HG03066 (cell line): ENCODE results near the gene TSPAN13.

ENCODE experiments used
- ATAC-seq: cut with Tn5 transposase; IDR thresholded peaks from one replicate; pipeline ENCODE4 v1.9.1; 2021; ENCODE audit warnings: low read depth; ENCODE audit not compliant: unreplicated experiment

TSPAN13 gene

DNA sequence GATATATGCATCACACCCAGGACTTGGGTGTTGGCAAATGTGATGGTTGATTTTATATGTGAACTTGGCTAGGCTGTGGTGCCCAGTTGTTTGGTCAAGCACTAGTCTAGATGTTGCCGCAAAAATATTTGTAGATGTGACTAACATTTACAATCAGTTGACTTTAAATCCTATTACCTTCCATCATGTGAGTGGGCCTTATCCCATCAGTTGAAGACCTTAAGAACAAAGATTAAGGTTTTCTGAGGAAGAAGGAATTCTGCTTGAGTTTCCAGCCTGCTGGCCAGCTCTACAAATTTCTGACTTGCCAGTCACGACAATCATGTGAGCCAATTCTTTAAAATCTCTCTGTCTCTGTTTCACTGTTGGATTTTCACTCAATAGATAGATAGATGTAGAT lies 20.3 kb downstream of the TSPAN13 start:
- no peak for ATAC-seq

DNA sequence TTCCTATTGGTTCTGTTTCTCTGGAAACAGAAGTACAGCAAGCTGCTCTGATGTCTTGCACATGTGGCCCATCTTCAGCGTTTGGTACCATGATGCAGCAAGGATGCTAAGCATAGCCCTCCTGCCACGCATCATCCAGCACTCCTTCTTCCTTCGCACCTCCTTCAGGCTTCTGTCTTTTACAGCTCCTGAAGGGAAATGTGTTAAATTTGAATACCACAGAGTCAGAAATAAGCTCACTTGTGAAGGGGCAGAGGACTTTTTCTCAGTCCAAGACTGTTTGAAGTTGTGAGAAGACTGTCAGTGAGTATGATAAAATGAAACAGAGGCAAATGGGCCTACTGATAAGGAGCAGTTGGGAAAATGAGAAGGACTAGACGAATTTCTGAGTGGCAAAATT lies 20.7 kb downstream of the TSPAN13 start:
- no peak for ATAC-seq

DNA sequence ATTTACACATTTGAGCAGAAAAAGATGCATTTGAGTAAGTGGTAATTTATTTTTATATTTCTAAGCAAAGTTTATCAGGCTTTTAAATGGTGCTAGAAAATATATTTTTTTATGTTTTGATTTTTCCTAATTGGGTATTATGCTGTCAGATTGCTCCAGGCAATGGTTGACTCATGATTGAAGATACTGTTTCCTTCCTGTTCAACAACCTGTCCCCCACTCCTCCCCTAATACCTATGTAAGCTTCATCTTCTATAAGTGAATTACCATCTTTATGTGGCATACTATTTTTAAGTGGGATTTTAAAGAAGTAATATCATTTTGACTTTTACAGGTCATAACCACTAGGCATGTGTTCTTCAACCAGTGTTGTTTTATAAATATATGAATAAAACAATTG lies 21.4 kb downstream of the TSPAN13 start:
- ATAC-seq: no peak

DNA sequence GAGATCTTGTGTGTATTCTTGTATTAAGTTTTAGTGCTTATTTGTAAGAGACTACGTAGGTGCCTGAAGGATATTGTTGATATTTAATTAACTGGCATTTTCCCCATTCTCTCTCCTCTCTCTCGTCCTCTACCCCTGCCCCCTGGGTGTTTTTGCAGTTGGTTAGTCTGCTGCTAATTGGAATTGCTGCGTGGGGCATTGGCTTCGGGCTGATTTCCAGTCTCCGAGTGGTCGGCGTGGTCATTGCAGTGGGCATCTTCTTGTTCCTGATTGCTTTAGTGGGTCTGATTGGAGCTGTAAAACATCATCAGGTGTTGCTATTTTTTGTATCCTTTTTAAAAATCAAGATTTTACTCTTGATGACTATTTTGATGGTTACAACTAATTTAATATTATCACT lies 22.5 kb downstream of the TSPAN13 start:
- no peak for ATAC-seq

DNA sequence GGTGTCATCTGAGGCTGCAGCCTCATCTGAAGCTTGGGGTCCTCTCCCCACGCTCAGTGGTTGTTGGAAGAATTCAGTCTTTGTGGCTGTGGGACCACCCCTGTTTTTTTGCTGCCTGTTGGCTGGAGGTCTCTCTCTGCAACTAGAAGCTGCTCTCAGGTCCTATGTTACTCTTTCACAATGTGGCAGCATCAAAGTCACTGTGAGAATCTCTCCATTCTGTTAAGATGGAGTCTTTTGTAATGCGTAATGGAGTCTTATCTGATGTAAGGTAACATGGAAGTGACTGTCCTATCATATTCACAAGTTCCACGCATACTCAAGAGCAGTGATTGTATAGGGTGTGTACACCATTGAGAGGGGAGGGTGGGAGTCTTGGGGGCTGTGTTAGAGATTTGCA lies 24.9 kb downstream of the TSPAN13 start:
- ATAC-seq: no peak

DNA sequence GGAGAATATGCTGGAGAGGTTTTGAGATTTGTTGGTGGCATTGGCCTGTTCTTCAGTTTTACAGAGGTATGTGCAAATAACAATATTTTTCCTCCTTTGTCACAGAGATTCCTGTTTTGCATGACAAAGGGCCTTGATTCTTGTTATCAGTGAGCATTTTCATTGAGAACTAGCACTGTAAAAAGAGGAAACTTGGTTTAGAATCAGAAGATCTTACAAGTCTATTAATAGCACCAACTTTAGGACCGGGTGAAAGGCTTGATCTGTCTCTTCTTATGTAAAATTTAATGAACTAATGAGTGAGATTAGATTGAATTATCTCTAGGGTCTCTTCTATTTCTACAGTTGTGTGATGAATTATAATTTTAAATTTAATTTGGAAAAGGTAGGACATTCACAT lies 25.5 kb downstream of the TSPAN13 start:
- ATAC-seq: no peak

DNA sequence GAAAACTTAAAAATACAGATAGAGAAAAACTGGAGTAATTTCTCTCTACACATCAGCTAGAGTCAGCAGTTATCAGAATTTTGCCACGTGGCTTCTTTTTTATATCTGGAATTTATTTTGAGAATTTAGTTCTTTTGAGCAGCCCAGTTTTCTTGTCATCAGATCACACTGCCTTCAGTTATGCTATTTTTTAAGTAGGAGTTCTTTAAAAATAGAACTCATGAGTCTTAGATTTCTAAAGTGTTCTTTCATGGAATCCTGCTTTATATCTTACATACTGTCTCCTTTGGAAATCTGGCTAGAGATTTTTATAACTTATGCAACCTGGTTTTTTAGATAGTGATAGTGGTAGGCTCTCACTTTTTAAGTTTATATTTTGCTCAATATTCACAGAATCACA lies 27.0 kb downstream of the TSPAN13 start:
- no peak for ATAC-seq

DNA sequence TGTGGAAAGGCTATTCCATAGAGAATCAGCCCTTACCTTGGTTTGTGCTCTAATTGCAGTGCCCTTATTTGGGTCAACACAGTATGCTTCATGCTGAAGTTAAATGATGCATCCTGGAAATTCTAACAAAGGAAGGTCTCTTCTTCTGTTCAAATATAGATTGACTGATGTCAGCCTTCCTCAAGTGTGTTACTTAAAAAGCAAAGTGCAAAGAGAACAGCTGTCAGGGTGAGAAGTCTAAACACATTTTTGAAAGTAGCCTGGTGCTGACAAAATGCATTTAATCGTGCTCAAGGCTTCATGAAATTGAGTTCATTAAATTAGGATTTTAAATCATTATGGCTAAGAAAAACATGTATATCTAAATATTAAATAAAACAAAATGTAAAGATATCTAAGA lies 31.8 kb downstream of the TSPAN13 start:
- ATAC-seq: no peak

DNA sequence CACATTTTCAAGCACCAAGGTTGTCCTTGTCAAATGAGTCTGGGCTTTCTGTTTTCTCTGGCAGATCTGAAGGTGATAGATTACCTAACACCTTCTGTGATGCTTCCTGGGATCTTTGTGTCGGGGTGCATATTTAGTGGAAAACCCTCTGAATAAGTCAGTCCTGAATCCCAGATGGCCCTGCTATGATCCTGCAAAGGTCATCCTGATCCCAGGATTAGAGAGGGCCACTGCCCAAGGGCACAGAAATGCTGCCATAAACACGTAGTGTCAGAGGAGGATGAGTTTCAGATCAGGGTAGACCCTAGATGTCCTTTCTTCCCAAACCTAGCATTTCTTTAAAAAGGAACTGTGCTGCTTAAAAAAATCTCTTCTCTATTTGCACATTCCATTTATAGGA lies 32.3 kb downstream of the TSPAN13 start:
- ATAC-seq: no peak

DNA sequence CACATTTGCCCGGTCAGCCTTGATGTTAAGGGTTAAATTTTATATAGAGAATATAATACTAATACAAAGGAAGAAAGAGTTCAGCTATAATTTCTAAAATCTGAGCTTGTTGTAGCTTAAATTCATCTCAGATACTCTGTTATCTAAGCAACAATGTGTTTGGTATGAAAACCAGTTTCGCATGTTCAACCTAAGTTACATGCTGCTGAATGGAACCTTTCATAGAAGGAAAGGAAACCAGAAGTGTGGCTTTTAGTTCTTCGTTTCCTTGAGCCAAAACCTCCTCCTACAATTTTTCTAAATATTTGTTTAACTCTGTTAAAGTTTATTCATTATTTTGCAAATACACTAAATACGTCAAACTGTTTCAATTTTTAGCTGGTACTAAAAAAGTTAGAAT lies 32.7 kb downstream of the TSPAN13 start:
- no peak for ATAC-seq

DNA sequence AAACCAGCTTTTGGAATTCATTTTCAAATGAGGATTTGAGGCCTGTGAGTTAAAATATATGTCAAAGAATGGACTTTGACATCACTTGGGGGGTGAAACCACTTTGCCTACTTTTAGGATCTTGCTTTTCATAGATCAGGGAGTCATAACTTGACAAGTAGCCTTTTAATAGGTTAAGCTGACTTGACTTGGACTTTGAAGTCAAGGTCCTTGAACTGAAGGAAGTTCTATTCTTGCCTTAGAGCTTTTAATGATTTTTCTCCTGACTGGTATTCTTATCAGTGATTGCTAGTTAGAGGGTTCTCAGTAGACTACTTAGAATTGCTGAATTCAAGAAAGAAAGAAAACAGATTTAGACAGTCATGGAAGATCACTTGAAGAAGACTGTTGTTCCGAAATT lies 33.6 kb downstream of the TSPAN13 start:
- no peak for ATAC-seq

DNA sequence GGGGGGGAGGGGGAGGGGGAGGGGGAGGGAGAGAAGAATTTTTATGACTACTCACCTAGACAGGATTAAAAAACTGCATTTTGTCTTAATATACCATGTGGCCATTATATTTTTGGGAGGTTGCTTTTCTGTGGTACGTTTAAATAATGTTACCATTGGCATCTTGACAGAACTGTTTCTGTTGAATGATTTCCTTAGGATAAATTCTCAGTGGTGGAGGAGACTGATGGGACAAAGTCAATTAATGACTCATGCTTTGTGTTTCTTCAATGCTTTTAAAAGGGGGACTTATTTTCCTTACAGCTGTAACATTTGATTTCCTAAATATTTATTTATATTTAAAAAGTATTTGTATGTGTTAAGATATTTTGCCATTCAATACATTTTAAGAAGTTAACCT lies 37.5 kb downstream of the TSPAN13 start:
- ATAC-seq: no peak

DNA sequence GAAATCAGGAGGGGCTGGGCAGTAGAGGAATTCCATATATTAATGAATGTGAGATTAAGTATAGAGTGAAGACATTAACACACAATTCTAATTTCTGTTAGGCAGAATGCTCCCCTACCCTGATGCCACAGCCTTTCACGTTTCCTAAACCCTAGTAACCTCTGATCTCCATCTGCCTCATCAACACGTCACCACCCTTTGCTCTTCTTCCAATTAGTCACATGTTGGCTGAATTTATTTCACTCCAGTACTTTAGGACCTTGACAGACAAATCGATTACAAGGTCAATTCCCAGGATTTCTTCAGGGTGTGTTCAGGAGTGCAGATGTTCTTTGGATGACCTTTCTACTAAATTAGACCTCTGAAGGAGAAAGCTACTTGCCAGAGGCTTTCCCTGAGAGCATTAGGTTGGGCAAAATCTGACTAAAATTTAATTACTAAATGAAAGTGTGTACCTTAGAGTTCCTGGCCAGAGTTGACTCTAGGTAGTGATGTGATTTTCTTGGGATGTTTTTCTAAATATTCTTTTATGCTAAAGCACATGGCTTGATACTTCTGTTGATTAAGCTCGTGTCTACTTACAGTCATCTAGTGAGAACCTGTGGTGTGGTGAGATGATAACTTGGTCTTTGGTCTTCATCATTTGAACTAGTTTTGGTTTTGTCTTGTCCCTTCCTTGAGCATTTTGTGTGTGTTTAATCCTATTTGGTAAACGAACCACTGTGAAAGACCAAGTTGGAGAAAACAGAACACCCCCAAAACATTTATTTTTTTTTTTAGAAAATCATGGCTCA lies 38.5 kb downstream of the TSPAN13 start:
- ATAC-seq: no peak

DNA sequence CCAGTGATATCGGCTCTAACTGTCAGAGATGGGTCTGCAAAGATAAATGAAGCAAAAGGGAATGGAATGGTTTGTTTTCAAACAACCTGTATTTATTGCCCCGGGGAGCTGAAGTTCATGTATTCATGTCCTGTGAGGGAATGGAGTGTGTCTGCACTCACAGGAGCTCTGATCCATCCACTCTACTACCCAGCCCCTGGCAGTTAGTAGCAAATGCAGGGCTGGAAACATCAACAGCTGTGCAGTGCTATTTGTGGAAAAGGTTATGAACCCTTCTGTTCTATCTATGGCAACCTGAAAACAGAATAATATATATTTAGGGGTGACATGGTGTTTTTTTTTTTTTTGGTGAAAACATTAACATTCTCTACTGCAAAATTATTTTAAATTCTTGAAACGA lies 41.4 kb downstream of the TSPAN13 start:
- ATAC-seq: no peak

DNA sequence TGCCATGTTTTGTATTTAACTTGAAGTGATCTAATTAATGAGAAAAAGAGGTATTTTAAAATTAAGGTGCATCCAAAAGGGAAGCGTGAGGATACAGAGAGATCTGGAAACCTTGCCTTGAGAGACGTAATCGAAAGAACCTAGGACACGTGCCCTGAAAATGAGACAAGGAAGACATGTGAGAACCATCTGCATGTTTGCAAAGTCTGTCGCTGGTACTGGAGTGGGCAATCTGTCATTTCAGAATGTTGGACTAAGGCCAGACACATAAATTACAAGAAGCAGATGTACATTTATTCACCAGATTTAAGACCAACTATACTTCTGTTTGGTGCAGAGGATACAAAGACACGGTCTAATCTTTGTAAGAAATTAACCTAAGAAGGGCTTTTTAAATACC lies 42.1 kb downstream of the TSPAN13 start:
- ATAC-seq: no peak

DNA sequence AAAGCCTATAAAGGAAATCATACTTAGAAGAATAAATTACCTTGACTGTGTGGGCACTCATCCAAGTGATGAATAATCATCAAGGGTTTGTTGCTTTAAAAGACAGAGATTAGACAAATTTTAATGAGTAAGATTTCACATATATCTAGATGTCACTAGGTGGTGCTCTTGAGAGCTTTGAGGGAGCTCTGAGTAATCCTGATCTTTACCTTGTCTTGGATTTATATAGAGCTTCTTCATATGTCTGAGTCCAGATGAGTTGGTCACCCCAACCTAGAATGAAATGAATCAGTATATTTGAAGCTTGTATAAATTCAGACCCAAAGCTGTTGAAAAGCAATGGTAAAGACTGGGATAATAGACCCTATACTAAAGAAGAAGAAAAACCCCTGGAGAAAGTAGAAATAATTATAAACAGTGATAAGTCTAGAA lies 47.6 kb downstream of the TSPAN13 start:
- no peak for ATAC-seq

DNA sequence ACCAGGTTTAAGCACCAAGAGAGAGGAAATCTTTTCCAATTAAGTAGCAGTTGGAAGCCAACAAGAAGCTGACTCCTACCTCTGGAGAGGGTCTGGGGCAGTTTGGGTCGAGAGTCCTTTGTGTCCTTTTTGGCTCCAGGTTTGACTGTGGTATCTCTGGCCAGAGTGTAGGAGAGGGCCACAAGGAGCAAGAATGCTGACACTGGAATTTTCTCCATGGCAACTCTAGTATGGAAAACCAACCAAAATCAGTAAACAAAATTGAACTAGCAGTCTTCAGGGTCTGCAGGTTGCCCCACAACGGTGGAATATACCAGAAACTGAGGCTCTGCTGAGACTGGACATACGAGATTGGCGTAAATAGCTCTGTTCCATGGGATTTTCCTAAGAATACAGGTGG lies 48.0 kb downstream of the TSPAN13 start:
- ATAC-seq: no peak

DNA sequence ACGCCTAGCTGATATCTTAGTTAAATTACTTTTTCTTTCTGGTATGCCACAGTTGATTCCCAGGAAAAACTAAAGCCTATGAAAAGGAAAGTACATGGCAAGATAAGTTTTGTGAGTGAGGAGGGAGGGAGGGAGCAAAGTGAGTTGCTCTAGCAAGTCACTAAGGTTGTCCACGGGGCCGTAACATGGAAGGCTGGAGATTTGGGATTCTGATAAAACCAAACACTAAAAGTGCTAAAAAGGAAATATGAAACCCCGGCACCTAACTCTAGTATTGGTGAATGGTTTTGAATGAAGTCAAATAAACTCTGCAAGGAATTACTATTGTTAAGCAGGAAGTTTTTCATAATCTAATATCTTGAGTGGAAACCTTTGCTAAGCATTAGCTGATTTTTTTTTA lies 49.6 kb downstream of the TSPAN13 start:
- ATAC-seq: no peak

DNA sequence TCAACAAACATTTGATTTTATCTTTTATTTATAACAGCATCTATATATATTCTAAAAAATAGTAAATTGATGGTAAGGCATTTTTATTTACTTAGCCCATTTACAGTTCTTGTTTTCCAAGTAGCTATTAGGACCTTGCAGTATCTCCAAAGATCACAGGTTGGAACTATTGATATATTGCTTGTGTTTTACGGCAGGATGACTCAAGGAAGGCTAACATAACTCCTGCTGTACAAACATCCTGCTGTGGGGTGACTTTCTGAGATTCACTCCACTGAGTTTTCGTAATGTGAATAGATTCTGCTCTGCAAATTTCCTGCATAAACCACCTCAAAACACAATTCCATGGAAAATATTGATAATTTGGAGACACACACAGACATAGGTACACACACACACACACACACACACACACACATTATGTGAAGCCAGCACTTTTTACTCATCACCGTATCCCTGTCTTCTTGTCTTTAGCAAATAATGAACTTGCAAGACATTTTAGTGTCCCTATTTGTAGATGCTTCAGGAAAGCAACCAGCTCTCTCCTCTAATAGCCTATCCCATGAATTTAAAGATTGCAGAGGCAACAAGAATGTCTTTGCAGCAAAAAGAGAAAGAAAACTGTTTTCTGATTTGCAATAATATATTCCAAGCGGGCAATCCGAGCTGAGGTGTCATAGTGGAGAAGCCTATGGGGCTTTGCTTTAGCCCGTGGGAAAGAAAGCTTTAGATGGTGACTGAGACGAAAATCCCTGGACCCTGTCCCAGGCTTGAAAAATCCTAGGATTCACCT lies 50.5 kb downstream of the TSPAN13 start:
- no peak for ATAC-seq

DNA sequence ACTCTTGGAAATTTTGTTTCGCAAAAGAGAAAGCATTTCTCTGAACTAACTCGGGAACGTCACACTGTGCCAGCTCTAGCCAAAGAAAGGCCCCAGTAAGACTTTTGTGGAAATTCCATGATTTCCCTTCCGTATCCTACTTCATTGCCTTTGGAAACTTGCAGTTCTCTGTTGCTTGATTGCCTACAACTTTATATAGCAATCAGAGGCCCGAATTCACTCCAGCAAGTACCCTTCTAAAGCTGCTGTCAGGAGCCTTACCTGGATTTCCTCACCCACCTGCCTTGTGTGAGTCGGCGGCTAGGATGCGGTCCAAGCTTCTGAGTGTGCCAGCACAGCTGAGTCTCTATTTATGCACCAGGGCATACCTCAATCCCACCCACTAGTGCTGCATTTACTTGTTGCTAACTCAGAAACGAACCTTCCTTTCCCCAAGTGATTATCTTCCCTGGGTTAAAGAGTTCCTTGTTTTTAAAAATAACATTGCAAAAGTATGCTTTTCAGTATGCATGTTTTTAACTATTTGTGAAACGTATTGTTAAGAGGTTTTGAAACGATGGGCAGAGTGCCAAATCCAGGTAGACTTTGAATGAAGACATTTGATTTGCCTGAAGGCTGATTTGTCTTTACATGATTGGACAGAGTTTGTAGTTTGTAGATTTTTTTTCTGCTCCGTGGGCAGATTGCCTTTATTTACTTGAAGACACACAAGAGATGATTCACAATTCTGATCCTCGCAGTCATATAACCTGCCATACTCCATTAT lies 51.3 kb downstream of the TSPAN13 start, which contains the start of gene AGR2:
TSS of gene AGR2 (minus strand) at position 326 of the 766 bp plus-strand sequence. CDS start 3,203 bp downstream, outside the sequence.
- no peak for ATAC-seq

DNA sequence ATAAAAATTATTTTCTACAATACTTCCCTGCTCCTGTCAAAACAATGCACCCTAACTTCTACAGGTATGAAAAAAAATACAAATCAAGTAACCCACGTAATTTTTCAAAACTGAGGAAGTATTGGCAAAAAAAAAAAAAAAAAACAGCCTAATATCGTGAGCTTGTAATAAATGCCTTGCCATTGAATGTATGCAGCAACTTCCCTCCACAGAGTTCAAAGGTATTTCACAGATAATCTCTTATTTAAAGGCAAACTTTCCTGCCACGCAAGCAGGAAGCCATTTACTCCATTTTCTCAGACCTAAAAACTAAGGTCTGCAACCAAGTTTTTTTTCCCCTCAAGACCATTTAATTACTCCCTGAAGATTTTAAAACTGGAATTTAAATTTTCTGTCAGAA lies 51.9 kb downstream of the TSPAN13 start:
- ATAC-seq: no peak
